Calu3 (cell line): ENCODE results near the gene TRUB2. TPM values are rescaled to one million over a fixed set of nuclear protein-coding genes. Genes with fewer than 3 reads are reported as not detected.
"Not testable (repeated sequence)": the region's sequence is repeated elsewhere in the genome, so short reads cannot be mapped to it uniquely, and the experiment has no call there.

Source experiments
- BruUV-seq: library from RNA; stranded (reverse); fragments of 400-500 nt; replicated peaks from 2 replicates; lab custom pipeline; 2021; lab: Mats Ljungman, UMichigan
- CTCF ChIA-PET: fragments of 300-600 bp; sonication (Branson Sonifier 250); formaldehyde crosslinking; loops from one replicate; lab custom pipeline; 2022; ENCODE audit warnings: antibody characterized with exemption; lab: Charles Lee
- DNase-seq: peaks from one replicate; pipeline ENCODE4 v3.0.0; 2022
- H3K27ac Mint-ChIP-seq: one replicate; pipeline ENCODE4 v1.8.0; 2022; ENCODE audit warnings: mixed read lengths; ENCODE audit not compliant: unreplicated experiment
- H3K27me3 Mint-ChIP-seq: one replicate; pipeline ENCODE4 v1.8.0; 2022; ENCODE audit warnings: mixed read lengths; ENCODE audit not compliant: unreplicated experiment
- H3K36me3 Mint-ChIP-seq: one replicate; pipeline ENCODE4 v1.8.0; 2022; ENCODE audit warnings: mild to moderate bottlenecking, moderate library complexity, mixed read lengths; ENCODE audit not compliant: insufficient read depth, unreplicated experiment
- H3K4me1 Mint-ChIP-seq: one replicate; pipeline ENCODE4 v1.8.0; 2022; ENCODE audit warnings: mild to moderate bottlenecking, low read depth, mixed read lengths; ENCODE audit not compliant: unreplicated experiment
- H3K4me3 Mint-ChIP-seq: one replicate; pipeline ENCODE4 v1.8.0; 2022; ENCODE audit warnings: mild to moderate bottlenecking, low read depth, moderate library complexity, mixed read lengths; ENCODE audit not compliant: unreplicated experiment
- H3K9me3 Mint-ChIP-seq: one replicate; pipeline ENCODE4 v1.8.0; 2022; ENCODE audit warnings: low read depth, mixed read lengths; ENCODE audit not compliant: unreplicated experiment
- intact Hi-C: fragments of 100-400 bp; cut with micrococcal nuclease; formaldehyde crosslinking; loops from one replicate; pipeline ENCODE4 v1.10.0; 2022; ENCODE audit not compliant: unreplicated experiment
- total RNA-seq: library from RNA; stranded (reverse); gene quantifications from 2 replicates; pipeline ENCODE4 v1.2.3, GENCODE V29; 2022
- TF ChIP-seq, protein P1 (sequence below): fragments of 200-600 bp; IDR thresholded peaks from one replicate; pipeline ENCODE4 v1.8.0; 2022; ENCODE audit warnings: antibody characterized with exemption; ENCODE audit not compliant: unreplicated experiment

The TRUB2 gene
- total RNA-seq, 1 experiment from 2014 or later: 22.5 TPM

DNA sequence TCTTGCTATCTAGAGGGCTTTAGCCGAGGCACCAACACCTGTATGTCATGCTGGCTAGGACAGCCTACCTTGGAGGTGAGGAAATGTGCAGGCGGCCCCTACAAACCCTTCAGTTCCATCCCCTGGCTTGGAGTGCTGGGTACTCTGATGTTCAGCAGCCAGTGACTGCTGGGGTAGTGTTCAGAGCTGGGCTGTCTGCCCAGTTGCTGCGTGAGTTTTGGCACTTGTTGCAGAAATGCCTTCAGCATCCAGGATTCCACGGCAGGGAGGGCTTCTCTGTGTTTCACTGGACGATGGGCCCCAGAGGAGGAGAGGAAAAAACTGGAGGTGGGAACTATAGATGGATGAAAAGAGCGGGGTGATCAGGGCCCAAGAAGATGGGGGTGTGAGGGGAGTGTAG, 35.8 kb downstream of the TRUB2 start:
- H3K9me3 Mint-ChIP-seq: no peaks in the 10 kb centered on the region
- CTCF ChIA-PET: no interaction called here
- no peaks in the 10 kb centered on the region for H3K27me3 Mint-ChIP-seq
- intact Hi-C loops: no loop called here
- peaks cover 9% of the 10 kb centered on the region for H3K36me3 Mint-ChIP-seq
- no TSS peak for BruUV-seq
- H3K4me3 Mint-ChIP-seq: no peak overlapping the region
- no peak overlapping the region for H3K27ac Mint-ChIP-seq
- no peaks in the 10 kb centered on the region for H3K4me1 Mint-ChIP-seq
- DNase-seq: no peak
- TF ChIP-seq, protein P1, sequence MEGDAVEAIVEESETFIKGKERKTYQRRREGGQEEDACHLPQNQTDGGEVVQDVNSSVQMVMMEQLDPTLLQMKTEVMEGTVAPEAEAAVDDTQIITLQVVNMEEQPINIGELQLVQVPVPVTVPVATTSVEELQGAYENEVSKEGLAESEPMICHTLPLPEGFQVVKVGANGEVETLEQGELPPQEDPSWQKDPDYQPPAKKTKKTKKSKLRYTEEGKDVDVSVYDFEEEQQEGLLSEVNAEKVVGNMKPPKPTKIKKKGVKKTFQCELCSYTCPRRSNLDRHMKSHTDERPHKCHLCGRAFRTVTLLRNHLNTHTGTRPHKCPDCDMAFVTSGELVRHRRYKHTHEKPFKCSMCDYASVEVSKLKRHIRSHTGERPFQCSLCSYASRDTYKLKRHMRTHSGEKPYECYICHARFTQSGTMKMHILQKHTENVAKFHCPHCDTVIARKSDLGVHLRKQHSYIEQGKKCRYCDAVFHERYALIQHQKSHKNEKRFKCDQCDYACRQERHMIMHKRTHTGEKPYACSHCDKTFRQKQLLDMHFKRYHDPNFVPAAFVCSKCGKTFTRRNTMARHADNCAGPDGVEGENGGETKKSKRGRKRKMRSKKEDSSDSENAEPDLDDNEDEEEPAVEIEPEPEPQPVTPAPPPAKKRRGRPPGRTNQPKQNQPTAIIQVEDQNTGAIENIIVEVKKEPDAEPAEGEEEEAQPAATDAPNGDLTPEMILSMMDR: no peak

DNA sequence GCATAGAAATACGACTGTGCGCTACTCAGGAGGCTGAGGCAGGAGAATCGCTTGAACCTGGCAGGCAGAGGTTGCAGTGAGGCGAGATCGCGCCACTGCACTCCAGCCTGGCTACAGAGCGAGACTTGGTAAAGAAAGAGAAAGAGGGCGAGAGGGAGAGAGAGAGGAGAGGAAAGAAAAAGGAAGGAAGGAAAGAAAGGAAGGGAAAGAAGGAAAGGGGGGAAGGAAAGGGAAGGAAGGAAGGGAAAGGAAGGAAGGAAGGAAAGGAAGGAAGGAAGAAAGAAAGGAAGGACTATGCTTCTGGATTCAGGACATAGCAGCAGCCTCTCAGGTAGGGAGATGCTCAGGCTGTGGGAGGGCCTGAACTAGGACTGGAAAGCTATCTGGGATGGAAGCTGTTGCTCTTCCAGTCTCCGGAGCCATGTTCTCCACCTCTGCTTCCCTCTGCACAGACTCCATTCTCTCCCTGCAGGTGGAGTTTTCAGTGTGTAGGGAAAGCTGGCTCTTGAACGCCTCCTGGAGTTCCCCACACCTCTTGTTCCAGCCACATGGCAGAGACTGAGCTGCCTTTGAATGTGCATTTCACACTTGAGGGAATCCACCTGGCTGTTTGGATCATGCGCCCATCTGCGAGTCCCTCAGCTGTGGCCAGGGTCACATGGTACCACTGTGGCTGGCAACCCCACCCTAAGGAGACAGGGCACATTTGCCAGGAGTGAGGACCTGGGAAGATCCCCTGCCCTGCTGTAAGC, 37.0 kb downstream of the TRUB2 start:
- CTCF ChIA-PET: no interaction called here
- Mint-ChIP-seq H3K27me3 (no peaks in the 10 kb centered on the region), H3K27ac (no peak overlapping the region), H3K9me3 (no peaks in the 10 kb centered on the region), H3K4me3 (no peak overlapping the region), H3K36me3 (peaks cover 11% of the 10 kb centered on the region), H3K4me1 (no peaks in the 10 kb centered on the region)
- intact Hi-C loops: no loop called here
- TF ChIP-seq, protein P1: no peak
- BruUV-seq: no TSS peak
- no peak for DNase-seq

DNA sequence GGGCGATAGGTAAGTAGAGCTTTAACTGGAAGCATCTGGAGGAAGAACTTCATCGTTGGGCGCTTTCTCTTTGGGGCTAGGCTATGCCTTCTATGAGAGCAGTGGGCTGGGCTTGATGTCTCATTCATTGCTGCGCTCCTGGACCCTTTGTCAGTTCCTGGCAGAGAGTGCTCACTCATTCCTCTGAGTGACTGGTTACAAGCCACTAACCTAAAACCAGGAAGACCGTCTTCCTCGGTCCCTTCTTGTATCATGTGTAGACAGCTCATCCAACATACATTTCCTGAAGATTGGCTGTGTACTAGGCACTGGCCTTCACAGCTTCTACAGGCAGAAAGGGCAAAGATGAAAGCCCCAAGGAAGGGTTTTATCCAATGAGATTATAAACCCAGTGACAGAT, 39.7 kb downstream of the TRUB2 start:
- TF ChIP-seq, protein P1: no peak
- CTCF ChIA-PET: no interaction called here
- no TSS peak for BruUV-seq
- Mint-ChIP-seq H3K4me3 (no peak overlapping the region), H3K4me1 (peaks cover under 1% of the 10 kb centered on the region), H3K27me3 (no peaks in the 10 kb centered on the region), H3K36me3 (peaks cover 17% of the 10 kb centered on the region), H3K9me3 (no peaks in the 10 kb centered on the region), H3K27ac (no peak overlapping the region)
- intact Hi-C loops: no loop called here
- DNase-seq: no peak

DNA sequence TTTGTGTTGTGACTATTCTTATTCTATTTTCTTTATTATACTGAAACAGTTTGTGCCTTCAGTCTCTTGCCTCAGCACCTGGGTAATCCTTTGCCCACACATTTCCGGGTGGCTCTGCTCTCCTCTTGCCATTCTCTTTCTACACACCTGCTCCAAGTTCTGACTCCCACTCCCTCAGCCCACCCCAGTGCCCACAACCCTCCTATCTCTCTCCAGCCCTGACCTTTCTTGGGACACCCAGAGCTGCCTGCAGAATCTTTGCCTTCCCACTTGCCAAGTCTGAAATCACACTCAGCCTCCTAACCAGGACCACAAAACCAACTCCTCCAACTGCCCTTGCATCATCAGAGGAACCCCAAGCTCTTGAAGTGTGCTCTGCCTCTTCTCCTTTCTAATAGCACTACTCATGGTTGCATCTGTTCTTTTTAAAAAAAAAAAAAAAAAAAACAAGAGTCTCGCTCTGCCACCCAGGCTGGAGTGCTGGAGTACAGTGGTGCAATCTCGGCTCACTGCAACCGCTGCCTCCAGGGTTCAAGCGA, 42.1 kb downstream of the TRUB2 start:
- intact Hi-C loops: no loop called here
- Mint-ChIP-seq H3K27ac (no peak overlapping the region), H3K27me3 (no peaks in the 10 kb centered on the region), H3K9me3 (no peaks in the 10 kb centered on the region), H3K4me1 (peaks cover 11% of the 10 kb centered on the region), H3K4me3 (no peak overlapping the region), H3K36me3 (peaks cover 33% of the 10 kb centered on the region)
- CTCF ChIA-PET: interaction anchor here (0.7 kb wide), 1 partner anchor 717 kb away, joined by 3 read pairs; no protein-coding TSS in a partner anchor
- DNase-seq: no peak
- TF ChIP-seq, protein P1: no peak
- no TSS peak for BruUV-seq

- H3K27me3 Mint-ChIP-seq, intact Hi-C loops, DNase-seq, H3K9me3 Mint-ChIP-seq, H3K27ac Mint-ChIP-seq, CTCF ChIA-PET, BruUV-seq, H3K4me3 Mint-ChIP-seq: not testable (repeated sequence)
- peaks cover 39% of the 10 kb centered on the region for H3K36me3 Mint-ChIP-seq
- H3K4me1 Mint-ChIP-seq: peaks cover 11% of the 10 kb centered on the region
These were observed 42.9 kb downstream of the TRUB2 start for GRCh38 chr9:128279088-128280073.
